RWPE2 (cell line): ENCODE data around the gene KLHL29.

ENCODE experiments used
- ATAC-seq: fragments of 200-7000 bp; cut with Tn5 transposase; 3 replicates; pipeline ENCODE4 v1.9.1; 2021; ENCODE audit warnings: low read depth
- DNase-seq: peaks from one replicate; pipeline ENCODE4 v3.0.0-alpha.2; 2020; ENCODE audit warnings: low spot score
- H3K27ac ChIP-seq: fragments of 450-650 bp; 2 replicates; pipeline ENCODE4 v1.5.1; 2017; ENCODE audit warnings: mild to moderate bottlenecking; ENCODE audit not compliant: poor library complexity, severe bottlenecking
- H3K27me3 ChIP-seq: fragments of 250-450 bp; sonication (Bioruptor Pico); 2 replicates; pipeline ENCODE4 v1.5.1; 2021; ENCODE audit warnings: mild to moderate bottlenecking, moderate library complexity; ENCODE audit not compliant: insufficient read depth, poor library complexity, severe bottlenecking
- H3K36me3 ChIP-seq: fragments of 250-450 bp; sonication (Bioruptor Pico); 2 replicates; pipeline ENCODE4 v1.5.1; 2020; ENCODE audit warnings: low read depth, mild to moderate bottlenecking, moderate library complexity
- H3K4me1 ChIP-seq: fragments of 250-450 bp; sonication (Bioruptor Pico); 2 replicates; pipeline ENCODE4 v1.5.1; 2021; ENCODE audit warnings: mild to moderate bottlenecking, moderate library complexity; ENCODE audit not compliant: insufficient read depth, poor library complexity, severe bottlenecking
- H3K4me3 ChIP-seq: fragments of 250-450 bp; sonication (Bioruptor Pico); 2 replicates; pipeline ENCODE4 v1.5.1; 2021; ENCODE audit warnings: mild to moderate bottlenecking, moderate library complexity; ENCODE audit not compliant: severe bottlenecking
- H3K9me3 ChIP-seq: fragments of 250-450 bp; sonication (Bioruptor Pico); 2 replicates; pipeline ENCODE4 v1.5.1; 2021; ENCODE audit warnings: mild to moderate bottlenecking, moderate library complexity; ENCODE audit not compliant: severe bottlenecking
- CTCF ChIP-seq: fragments of 450-650 bp; IDR thresholded peaks from one replicate; pipeline ENCODE4 v1.5.1; 2017; ENCODE audit warnings: mild to moderate bottlenecking, moderate library complexity; ENCODE audit not compliant: poor library complexity, severe bottlenecking

Gene KLHL29

GRCh38 chr2:23574919-23575654 is 190.1 kb downstream of the KLHL29 start:
- H3K4me3 ChIP-seq: no peak overlapping the region
- no peaks in the 10 kb centered on the region for H3K27me3 ChIP-seq
- no peaks in the 10 kb centered on the region for H3K36me3 ChIP-seq
- no peak for ATAC-seq
- no peaks in the 10 kb centered on the region for H3K4me1 ChIP-seq
- no peak for DNase-seq
- H3K27ac ChIP-seq: no peak overlapping the region
- H3K9me3 ChIP-seq: no peaks in the 10 kb centered on the region
- TF ChIP-seq CTCF: no peak

- TF ChIP-seq CTCF: no peak
- Histone ChIP-seq H3K4me1 (no peaks in the 10 kb centered on the region), H3K27me3 (no peaks in the 10 kb centered on the region), H3K27ac (no peak overlapping the region), H3K4me3 (no peak overlapping the region), H3K36me3 (no peaks in the 10 kb centered on the region), H3K9me3 (no peaks in the 10 kb centered on the region)
- no peak for DNase-seq
- no peak for ATAC-seq
Measured at GRCh38 chr2:23578964-23579671, 194.1 kb downstream of the KLHL29 start.

DNA sequence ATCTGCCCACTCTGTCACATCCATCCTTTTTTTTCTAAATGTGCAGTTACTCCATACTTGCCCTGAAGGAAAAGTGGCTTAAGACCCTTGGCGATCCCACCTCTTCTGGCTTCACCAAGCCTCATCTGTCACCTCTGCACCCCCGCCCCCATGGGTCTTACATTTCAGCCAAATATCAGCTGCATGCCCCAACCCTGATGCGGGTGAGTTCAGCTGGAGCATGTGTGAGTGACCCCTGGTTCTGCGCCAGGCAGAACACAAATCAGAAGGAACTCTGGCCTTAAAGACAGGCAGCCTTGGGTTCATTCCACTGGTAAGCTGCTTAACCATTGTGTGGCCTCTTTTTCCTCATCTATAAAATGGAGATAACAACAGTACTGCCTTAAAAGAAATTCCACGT is 194.7 kb downstream of the KLHL29 start:
- TF ChIP-seq CTCF: no peak
- no peaks in the 10 kb centered on the region for H3K9me3 ChIP-seq
- no peak for ATAC-seq
- no peak for DNase-seq
- H3K4me3 ChIP-seq: no peak overlapping the region
- no peaks in the 10 kb centered on the region for H3K4me1 ChIP-seq
- H3K27ac ChIP-seq: no peak overlapping the region
- H3K36me3 ChIP-seq: no peaks in the 10 kb centered on the region
- no peaks in the 10 kb centered on the region for H3K27me3 ChIP-seq

DNA sequence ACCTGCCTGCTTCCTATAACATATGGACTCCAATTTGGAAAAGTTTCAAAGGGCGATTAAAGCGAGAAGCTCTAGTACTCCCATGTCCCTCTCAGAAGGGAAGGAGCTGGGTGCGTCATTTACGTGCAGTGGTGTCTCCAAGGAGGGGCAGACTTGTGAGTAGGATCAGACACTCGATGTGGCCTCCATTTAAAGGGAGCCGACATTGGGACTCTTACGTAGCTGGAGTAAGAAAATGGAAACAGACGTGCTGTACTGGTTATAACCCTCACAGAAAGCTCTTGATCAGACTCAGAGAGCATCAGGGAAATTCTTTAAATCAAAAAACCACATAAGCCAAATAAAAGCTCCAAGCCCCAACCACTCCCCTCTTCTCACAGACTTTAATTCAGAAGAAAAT is 198.5 kb downstream of the KLHL29 start:
- H3K36me3 ChIP-seq: no peaks in the 10 kb centered on the region

More for the DNA sequence above, 198.5 kb downstream of the KLHL29 start:
- ATAC-seq (no peak), DNase-seq (no peak)
- TF ChIP-seq CTCF: no peak
- H3K27me3 ChIP-seq: no peaks in the 10 kb centered on the region
- no peaks in the 10 kb centered on the region for H3K9me3 ChIP-seq
- no peak overlapping the region for H3K27ac ChIP-seq
- no peak overlapping the region for H3K4me3 ChIP-seq
- H3K4me1 ChIP-seq: no peaks in the 10 kb centered on the region
